Breast epithelium (tissue), 3 donors: ENCODE results near the gene PFKL.

Experiments
- CTCF ChIP-seq, 3 donors: fragments of 450-650 bp; IDR thresholded peaks; one replicate each; pipeline ENCODE4 v1.5.1; 2016 to 2017; ENCODE audit warnings: antibody characterized with exemption in 3 of 3, mild to moderate bottlenecking in 3 of 3, moderate library complexity in 3 of 3
- POLR2A ChIP-seq: fragments of 450-650 bp; IDR thresholded peaks from one replicate; pipeline ENCODE4 v1.6.1; 2016; ENCODE audit warnings: antibody characterized with exemption, mild to moderate bottlenecking, moderate library complexity
- POLR2AphosphoS5 ChIP-seq, 3 donors: sonication (generic); formaldehyde crosslinking; IDR thresholded peaks; one replicate each; pipeline ENCODE4 v1.6.1; 2017; ENCODE audit warnings: antibody characterized with exemption in 3 of 3

- TF ChIP-seq CTCF (IDR thresholded peaks at IDR 0.05), result no peak
- no peak for TF ChIP-seq POLR2AphosphoS5 (IDR thresholded peaks at IDR 0.05)
- no peak for TF ChIP-seq POLR2A
Observed at GRCh38 chr21:44351535-44352252, 51.8 kb downstream of the PFKL start.
